Esophagus squamous epithelium (tissue), 4 donors: ENCODE data around the gene BRAF.
"Not testable (repeated sequence)": the region's sequence is repeated elsewhere in the genome, so short reads cannot be mapped to it uniquely, and the experiment has no call there.

ENCODE experiments used
- POLR2A ChIP-seq, 4 donors: fragments of 450-650 bp; IDR thresholded peaks; one replicate each; pipeline ENCODE4 v1.6.1; 2017; ENCODE audit warnings: antibody characterized with exemption in 4 of 4, mild to moderate bottlenecking in 4 of 4, moderate library complexity in 3 of 4
- TF ChIP-seq, protein P1 (sequence below), 6 experiments: fragments of 450-650 bp in 4 of 6; fragments of 200-600 bp in 2 of 6; sonication (generic) in 2 of 6; IDR thresholded peaks; one replicate each; pipeline ENCODE4 v1.5.1; 2016 to 2019; ENCODE audit warnings: antibody characterized with exemption in 6 of 6, mild to moderate bottlenecking in 4 of 6, moderate library complexity in 4 of 6

- TF ChIP-seq, protein P1, sequence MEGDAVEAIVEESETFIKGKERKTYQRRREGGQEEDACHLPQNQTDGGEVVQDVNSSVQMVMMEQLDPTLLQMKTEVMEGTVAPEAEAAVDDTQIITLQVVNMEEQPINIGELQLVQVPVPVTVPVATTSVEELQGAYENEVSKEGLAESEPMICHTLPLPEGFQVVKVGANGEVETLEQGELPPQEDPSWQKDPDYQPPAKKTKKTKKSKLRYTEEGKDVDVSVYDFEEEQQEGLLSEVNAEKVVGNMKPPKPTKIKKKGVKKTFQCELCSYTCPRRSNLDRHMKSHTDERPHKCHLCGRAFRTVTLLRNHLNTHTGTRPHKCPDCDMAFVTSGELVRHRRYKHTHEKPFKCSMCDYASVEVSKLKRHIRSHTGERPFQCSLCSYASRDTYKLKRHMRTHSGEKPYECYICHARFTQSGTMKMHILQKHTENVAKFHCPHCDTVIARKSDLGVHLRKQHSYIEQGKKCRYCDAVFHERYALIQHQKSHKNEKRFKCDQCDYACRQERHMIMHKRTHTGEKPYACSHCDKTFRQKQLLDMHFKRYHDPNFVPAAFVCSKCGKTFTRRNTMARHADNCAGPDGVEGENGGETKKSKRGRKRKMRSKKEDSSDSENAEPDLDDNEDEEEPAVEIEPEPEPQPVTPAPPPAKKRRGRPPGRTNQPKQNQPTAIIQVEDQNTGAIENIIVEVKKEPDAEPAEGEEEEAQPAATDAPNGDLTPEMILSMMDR (IDR thresholded peaks at IDR 0.05): not testable (repeated sequence)
- TF ChIP-seq POLR2A (IDR thresholded peaks at IDR 0.05): not testable (repeated sequence)
These were observed 107.3 kb downstream of the BRAF start for GRCh38 chr7:140817383-140817782.
